CD4-positive, alpha-beta T cell treated with Interleukin-6 for 4 hours (primary cell): Measurements from ENCODE around the gene FBXW11.

ENCODE experiments used
- DNase-seq: peaks from one replicate; pipeline ENCODE4 v3.0.0-alpha.2; 2020; ENCODE audit warnings: mixed read lengths

FBXW11 gene

DNA sequence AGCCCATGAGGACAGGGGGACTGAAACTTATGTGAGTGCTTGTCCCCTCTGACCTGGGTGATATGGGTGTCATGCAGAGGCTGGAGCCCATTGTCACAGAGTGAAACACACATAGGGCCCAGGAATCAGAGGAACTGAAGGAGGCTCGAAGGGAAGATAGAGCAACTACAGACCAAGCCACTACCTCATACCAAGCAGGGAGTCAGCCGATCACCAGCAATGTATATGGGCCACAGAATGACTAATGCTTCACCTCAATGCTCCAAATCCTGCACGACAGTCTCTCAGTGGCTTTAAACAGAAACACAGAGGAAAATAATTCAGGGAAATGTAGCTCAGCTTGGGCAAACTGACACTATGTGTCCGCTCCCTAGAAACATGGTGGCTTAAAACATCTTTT is 8.9 kb upstream of the FBXW11 start:
- DNase-seq: no peak

DNA sequence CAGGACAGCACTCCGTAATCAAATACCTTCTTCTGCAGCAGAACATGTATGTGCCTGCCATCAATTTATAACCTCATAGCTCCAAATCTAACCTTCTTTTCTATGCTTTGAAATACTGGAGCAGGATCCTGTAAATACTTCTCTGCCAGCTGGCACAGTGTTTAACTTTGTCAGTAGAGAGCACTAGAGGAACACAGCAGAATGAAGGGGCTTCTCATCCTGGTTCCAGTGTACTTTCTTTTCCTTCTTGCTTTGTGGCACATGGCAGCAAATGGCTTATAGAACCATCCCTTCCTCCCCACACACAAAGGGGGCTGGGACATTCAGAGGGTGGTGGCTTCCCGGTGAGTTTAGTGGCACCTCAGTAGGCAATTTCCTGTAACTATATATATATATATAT is 3.8 kb upstream of the FBXW11 start:
- DNase-seq: no peak

DNA sequence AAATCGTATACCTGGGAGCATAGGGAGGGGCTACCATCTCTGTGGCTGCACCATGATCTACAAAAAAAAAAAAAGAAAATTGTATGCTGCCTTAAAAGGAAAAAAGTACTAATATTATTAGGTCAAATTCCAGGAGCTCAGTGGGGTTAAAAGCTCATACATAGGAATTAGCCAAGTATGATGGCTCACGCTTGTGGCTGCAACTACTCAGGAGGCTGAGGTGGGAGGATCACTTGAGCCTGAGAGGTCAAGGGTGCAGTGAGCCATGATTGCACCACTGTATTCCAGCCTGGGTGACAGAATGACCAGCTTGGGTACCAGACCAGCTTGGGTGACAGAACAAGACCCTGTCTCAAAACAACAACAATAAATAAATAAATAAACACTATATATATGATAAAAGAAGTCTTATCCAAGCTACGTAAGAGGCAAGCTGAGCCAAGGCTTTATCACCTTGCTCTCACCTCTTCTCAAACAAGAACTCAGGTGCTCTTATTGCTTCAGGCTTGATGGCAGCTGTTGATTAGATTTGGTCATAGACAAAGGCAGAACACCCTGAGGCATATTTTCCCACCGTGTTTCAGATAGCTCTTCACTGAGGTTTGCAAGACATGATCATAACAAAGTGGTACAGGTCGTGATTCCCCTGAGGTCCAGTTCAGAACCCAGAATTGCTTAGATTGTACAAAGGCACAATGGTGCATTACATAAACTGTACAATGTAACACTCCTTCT is 3.3 kb upstream of the FBXW11 start:
- DNase-seq: no peak

DNA sequence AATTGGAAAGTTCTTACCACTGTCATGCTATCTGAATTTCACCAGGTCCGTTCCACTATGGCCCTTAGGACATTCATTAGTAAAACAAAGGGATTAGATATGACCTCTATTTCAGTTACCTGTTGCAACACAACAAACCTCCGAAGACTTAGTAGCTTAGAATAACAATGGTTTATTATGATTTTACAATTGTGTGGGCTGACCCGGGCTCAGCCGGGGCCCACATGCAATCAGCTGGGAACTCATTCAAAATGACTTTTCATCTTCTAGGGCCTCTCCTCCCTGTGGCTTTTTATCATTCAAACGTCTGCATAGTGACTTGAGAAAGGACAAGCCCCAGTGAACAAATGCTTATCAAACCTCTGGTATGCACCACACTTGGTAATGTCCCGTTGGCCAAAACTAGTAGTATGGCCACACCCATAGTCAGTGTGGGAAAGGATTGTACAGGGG is 2.3 kb upstream of the FBXW11 start:
- no peak for DNase-seq

DNA sequence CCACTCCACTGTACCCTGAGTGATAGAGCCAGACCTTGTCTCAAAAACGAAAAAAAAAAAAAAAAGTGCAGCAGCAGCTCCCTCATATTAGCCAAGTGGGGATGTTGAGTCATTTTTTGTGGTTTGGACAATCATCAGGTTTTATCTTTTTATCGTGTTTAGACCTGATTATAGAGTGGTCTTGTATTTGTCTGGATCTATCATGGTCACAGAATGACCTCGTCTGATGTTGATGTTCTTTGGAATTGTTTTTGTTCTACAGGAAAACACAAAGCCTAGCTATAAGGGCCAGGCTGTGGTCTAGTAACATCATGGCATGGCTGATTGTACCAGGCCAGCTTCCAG is 1.6 kb upstream of the FBXW11 start:
- DNase-seq: no peak

DNA sequence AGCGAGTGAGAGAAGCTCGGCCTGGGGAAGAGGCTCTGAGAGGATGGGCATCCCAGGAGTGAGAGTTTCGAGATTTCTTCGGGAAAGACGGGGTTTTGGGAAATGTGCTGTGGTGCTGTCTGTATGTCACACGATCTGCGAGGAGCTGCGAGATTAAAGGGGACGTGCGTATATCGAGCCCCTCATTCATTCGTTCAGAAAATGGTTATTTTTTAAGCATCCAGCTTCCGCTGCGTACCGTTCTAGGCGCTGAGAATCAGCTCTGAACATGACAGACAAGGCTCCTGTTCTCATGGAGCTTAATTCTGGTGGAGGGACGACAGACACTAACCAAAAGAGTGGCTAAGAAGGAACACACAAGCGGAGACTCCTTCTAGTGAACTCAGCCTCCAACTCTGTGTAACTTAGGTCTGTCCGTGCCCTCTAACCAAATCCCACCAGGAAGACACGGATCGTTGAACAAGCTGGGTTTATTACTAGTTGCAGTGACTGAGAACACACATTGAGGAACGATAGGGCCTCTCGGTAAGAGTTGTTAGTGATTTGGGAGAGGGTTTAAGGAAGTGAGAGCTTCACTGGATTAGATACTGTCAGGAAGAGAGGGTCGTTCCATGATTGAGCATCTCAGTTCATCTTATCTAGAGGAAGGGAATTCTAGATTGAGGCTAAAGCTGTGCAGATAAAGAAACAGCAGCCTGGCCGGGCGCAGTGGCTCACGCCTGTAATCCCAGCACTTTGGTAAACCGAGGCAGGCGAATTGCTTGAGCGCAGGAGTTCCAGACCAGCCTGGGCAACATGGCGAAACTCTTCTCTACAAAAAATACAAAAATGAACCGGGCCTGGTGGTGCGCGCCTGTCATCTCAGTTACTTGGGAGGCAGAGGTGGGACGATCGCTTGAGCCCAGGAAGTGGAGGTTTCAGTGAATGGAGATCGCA is 1.0 kb upstream of the FBXW11 start:
- DNase-seq: no peak

DNA sequence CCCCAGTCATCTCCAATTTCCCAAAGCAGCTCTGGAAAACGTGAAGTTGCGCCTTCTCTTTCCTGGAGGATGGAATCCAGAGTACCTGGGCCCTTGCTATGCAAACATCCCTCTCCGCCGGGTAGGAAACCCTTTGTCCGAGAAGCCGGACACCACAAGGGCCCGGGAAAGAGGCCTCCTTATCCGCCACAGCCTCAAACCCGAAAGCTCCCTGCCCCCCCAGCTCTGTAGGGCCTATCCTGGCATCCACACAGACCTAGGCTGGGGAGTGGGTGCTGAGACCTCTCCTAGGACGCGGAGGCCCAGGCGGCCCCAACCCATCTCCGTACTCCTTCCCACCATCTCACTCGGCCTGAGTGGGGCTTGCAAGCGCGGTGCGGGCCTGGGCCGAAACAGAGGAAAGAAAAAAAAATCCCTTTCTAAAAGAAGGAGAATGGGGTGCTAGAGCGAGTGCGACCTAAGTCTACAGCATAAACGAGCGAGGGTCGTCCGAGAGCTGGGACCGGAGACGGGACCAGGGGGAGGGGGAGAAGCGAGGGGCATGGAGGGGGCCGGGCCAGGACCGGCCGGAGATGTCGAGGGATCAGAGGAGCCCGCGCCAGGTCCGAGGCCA is 624 bp downstream of the FBXW11 start:
- peak; percentile 19 for DNase-seq

DNA sequence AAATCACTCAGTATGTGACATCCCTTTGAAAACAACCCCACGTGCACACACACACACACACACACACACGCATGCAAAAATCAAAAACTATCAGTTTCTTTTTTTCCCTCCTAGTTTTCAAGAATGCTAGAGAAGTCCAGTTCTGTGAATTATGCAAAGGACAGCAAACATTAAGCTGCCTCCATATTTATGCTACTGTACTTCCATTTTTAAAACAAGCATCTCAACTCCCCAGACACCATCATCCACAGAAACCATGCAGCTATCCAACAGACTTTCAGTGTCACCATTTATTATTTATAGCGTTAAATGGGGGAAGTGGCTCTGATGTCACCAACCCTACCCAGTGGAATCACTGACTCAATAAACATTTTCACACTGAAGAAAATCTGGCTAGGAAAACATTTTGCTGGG is 1.6 kb downstream of the FBXW11 start:
- DNase-seq: no peak

DNA sequence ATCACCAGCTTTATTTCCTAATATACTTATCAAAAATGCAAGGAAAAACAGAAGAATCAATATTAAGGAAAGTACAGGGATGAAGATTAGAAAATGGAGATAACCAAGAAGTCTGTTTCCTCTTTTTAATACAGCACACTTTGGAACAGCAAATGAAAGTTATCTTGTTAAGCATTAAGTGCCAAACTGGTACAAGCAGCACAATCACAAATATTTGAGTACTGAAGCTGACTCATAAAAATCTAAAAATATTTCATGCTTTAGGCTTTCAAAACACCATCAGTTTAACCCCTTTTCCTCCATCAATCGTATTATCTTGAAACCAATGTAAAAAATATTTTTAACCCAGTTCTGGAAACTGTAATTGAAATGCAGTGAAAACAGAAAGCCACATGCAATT is 2.7 kb downstream of the FBXW11 start:
- no peak for DNase-seq

DNA sequence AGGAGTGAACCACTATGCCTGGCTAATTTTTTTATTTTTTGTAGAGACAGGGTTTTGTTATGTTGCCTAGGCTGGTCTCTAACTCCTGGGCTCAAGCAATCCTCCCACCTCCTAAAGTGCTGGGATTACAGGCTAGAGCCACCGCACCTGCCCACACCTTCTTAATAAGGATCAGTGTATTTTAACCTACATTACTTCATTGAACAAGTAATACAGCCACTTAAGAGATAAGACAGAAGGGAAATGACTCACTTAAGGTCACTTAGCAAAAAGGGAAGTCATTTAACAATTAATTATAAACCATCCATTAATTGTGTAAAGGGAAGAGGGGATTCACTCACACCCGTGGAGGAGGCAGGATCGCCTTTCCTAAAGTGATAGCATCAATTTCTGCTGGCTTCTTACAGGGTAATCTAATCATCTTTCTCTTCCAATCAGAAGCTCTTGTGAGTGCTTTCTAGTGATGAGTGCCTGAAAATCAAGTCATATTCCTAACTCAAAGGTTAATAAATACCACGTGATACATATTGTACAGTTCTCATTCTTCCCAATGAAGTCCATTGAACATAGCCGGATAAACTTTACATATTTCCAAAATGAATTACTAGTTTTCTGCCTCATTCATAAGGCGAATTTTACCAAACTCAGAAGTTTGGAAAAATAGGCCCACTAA is 3.5 kb downstream of the FBXW11 start:
- DNase-seq: no peak

DNA sequence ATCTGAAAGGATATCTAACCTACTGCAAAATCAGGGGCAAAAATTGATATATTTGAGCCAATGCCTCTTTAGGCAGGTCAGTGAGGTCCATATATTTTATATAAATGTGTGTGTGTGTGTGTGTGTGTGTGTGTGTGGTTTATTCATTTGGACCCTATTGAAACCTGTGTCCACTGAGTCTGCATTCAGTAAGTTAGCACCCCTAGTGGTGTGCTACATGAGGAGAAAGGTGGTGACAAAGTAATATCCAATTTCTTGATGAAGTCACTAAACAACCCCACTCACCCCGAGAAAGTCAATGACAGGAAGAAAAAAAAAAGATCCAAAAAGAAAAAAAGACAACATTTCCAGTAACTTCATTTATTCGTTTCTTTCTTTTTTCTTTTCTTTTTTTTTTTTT is 4.1 kb downstream of the FBXW11 start:
- no peak for DNase-seq

DNA sequence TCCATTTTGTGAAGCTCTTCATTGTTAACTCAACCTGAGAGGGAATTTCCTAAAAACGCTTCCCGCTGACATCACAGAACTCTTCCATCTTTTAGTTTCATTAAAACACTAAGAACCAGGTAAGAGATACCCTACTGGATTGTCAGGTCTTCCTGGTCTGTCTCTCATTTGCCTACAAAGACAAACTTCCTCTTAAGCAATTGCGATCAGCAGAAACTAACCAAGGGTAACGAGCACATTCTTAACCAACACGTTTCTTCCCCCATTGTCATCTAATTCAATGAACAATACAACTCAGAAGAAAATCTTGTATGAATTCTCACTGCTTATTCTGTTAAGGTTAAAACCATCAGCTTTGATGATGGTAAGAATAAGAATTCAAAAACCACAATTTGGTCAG is 6.6 kb downstream of the FBXW11 start:
- DNase-seq: no peak

DNA sequence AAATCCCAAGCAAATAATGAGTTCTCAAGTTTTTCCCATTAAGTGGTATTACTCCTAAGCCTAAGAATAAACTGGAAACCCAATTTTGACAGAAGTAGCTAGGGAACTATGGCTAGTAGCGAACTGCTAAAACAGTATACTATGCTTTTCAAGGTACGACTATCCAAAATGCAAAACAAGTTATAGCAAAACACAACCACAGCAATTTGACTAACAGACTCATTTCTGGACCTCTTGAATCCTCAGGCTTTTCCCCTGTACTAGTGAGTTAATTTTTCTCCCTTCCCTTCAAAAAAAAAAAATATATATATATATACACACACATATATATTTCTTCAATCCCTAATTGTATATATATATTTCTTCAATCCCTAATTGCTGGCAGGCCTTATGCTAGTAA is 7.3 kb downstream of the FBXW11 start:
- DNase-seq: no peak

DNA sequence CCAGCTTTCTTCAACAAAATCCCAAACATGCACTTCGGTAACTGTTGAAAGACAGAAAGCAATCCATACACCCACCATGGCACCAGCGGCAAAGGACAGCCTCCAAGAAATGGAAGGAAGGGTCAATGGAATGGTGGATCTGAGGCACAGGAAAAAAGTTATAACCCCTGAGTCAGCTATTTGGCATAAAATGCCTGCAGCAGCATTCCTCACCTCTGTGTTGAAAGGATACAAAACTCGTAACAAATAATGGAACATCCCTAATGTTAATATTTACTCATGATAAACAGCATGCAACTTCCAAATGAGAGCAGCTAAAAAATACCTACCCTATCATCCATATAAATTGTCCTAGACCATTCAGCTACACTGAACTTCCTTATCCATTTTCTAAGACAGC is 9.4 kb downstream of the FBXW11 start:
- DNase-seq: no peak

DNA sequence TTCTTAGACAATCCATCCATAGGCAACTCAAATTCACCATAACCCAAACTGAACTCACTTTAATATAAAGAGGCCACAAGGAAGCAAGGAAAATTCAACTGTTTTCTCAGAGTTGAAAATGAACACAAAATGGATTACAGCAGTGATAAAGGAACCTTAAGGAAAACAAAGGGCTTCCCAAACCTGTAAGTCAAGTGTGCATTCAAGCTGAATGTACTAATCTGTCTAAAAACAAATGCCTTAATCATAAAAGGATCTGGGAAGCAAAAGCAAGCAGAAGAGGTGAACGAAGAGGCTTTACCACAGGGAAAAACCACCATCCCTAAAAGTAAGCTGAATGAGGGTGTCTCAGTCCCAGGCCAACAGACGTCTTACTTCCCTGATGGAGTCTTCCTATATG is 13.6 kb downstream of the FBXW11 start:
- no peak for DNase-seq

DNA sequence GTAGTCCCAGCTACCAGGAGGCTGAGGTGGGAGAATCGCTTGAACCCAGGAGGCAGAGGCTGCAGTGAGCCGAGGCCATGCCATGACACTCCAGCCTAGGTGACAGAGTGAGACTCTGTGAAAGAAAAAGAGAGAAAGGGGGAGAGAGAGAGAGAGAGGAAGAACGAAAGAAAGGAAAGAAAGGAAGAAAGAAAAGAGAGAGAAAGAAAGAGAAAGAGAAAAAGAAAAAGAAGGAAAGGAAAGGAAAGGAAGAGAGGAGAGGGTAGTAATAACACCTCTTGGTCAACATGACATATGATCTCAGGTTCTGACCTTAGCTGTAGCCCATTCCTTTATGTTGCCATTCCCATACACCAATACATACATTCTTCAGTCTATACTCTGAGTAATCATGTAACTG is 14.1 kb downstream of the FBXW11 start:
- no peak for DNase-seq

DNA sequence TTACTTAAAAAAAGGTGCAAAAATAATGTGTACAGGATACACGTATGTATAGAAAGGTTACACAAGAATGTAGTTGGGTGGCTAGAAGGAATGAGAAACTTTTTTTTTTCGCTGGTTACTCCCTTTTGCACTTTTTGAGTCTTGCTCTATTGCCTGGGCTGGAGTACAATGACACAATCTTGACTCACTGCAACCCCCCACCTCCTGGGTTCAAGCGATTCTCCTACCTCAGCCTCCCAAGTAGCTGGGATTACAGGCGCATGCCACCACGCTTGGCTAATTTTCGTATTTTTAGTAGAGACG is 15.8 kb downstream of the FBXW11 start:
- DNase-seq: no peak

DNA sequence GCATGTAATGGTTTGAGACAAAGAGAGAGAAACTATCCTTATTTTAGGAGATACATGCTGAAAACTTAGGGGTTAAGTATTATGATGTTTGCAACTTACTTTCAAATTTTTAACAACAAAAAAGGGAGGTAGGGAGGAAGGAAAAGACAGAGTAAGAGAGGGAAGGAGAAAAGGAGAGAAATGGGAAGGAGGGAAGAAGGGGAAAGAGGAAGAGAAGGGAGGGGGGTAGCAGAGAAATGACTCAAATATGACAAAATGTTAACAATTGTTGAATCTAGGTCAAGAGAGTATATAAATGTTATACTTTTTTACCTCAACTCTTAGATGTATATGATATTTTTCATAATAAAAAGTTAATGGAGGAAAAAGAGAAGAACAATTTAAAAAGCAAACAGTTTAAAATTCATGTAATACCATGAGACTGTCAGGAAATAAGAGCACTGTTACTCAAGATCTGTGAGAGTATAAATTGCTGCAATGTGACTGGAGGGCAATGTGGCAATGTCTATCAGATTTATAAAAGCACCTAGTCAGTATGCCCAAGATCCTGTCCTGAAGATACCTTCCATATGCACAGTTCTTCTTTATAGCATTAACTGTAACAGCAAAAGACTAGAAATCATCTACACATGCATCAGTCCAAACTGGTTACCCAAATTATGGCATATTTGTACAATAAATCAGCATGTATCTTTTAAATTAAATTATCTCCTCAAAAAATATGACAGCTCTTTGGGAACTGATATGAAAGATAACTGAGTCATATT is 16.3 kb downstream of the FBXW11 start:
- no peak for DNase-seq

DNA sequence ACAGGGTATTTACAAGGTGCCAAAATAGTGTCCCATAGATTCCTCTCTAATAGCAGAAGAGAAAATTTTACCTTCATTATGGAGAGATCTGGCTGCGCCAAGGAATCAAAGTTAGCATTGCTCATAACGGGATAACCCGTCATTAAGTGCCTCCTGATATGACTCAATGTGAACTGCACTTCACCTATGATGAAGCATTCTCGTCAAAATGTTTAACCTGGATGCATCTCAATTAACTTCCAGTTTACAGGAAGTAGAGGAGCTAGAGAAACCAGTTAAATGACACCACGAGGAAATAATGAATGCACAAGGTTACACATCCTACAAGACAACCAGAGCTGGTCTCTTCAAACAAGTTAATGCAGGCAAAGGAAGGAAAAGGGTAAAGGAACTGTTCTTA is 17.2 kb downstream of the FBXW11 start:
- no peak for DNase-seq

DNA sequence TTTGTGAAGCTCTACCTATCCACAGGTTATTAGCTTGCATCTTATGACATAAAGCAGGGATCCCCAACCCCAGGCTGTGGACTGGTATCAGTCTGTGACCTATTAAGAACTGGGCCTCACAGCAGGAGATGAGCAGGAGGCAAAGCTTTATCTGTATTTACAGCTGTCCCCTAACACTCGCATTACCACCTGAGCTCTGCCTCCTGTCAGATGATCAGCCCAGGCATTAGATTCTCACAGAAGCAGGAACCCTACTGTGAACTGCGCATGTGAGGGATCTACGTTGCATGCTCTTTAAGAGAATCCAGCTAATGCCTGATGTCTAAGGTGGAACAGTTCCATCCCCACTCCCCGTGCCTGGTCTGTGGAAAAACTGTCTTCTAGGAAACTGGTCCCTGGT is 19.7 kb downstream of the FBXW11 start:
- no peak for DNase-seq

DNA sequence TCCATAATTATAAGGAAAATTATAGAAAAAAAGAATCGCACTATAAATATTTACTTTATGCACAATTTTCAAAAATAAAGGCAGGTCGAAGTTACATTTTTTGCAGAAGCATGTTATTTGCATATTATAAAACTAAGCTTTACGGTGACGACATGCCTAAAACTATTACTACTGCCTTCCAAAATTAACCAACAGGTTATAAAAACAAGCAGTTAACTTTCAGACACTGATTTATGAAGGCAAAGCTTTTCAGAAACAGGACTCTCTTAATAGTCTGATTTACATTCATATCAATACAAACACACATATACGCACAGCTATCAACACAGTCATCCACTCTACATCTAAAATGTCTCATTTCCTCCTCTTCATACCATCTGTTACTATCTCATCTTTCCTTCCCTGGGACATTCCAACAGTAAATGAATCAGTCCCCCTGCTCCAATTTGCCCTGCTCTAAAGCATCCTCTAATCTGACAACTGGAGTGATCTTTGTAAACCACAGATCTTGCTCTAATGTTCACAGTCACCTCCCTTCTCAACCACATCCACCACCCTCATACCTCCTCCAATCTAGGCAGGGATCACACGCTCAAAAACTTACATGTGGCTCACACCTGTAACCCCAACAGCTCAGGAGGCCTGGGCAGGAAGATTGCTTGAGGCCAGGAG is 21.6 kb downstream of the FBXW11 start:
- peak; percentile 21 for DNase-seq

DNA sequence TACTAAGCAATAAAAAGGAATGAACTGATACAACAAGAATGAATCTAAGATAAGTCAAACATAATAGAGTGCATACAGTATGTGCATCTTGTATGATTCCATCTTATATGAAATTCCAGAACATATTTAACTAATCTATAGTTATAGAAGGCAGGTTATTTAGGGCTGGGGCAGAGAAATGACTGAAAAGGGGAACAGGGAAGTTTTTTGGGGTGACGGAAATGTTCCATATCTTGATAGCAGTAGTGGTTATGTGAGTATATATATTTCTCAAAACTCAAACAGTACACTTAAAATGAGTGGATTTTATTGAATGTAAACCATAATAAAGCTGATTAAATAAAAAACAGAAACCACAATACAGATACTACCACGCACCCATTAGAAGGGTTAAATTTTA is 24.6 kb downstream of the FBXW11 start:
- DNase-seq: no peak
